T-helper 9 cell (primary cell): ENCODE measurements around the gene SEC23B.

Experiments
- DNase-seq: peaks from one replicate; pipeline ENCODE4 v3.0.0-alpha.2; 2020

SEC23B gene

GRCh38 chr20:18588574-18588933 is 80.8 kb downstream of the SEC23B start:
- DNase-seq: no peak

- no peak for DNase-seq
Measured at GRCh38 chr20:18589941-18590674, 82.4 kb downstream of the SEC23B start.

GRCh38 chr20:18596270-18596669 is 88.5 kb downstream of the SEC23B start:
- DNase-seq: no peak

GRCh38 chr20:18609741-18610140 is 102.0 kb downstream of the SEC23B start:
- DNase-seq: no peak
